NOMO-1 treated with dmso at 0.1 percent for 144 hours (cell line): ENCODE data around the gene LYST.
"Not testable (repeated sequence)": the region's sequence is repeated elsewhere in the genome, so short reads cannot be mapped to it uniquely, and the experiment has no call there.

ENCODE experiments used
- DNase-seq: peaks from one replicate; lab custom pipeline; 2025; ENCODE audit not compliant: unreplicated experiment; lab: John Stamatoyannopoulos, UW

Gene LYST

DNA sequence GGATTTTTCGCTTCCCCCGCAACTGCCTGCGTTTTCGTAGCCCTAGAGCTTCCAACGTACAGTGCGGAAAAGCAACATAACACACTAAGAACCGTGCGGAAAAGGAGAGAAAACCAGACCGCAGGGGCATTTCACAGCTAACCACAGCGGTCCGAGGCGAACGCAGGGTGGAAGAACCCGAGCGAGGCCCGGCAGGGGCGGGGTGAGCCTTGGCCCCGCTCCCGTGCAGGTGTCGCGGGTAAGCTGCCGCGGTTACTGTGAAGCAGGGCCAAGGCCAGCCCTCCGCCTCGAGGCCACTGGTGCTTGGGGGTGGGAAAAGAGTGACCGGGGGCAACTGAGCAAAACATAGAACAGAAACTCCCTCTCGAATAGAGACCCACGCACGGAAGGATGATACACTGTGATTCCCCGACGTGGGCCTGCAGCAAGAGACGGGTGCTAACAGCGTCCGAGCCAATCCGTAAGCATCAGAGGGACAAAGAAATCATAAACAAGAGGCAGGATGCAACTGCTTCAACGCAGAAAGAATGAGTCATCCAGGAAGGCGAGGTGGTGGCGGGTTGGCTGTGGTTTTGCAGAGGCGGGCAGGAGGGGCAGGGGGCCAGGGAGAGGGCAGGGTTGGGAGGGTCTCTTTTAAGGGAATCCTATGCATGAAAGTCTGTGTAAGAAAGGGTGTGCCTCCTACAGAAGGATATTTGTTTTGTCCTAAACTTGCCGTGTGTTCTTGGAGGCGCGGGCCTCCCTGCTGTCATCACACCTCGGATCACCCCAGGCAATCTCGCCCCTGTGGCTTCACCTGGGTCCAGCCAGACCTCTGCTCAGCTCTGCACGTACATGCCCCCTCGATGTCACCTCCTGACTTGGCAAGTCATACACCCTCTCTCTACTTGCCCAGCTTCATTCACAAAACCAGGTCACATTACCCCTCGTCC lies 224.4 kb downstream of the LYST start:
- DNase-seq, result peak; percentile 32

DNA sequence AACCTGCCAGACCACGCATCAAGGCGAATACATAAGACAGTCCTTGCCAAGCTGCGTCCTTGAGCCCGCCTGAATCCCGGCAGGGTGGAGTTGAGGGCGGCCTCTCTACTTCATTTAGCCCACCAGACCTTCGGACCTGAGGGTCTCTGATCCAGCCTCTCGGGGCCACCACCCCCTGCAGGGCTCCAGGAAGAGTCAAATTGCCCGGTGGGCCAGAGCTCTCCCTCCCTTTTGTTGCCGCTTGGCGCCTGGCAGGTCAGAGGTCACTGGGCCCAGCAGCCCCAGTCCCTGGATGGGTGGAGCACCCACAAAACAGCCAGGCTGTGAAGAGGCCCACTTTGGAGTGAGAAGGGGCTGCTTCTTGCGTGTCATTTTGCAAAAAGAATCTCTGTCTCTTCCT lies 226.1 kb downstream of the LYST start:
- no peak for DNase-seq

DNA sequence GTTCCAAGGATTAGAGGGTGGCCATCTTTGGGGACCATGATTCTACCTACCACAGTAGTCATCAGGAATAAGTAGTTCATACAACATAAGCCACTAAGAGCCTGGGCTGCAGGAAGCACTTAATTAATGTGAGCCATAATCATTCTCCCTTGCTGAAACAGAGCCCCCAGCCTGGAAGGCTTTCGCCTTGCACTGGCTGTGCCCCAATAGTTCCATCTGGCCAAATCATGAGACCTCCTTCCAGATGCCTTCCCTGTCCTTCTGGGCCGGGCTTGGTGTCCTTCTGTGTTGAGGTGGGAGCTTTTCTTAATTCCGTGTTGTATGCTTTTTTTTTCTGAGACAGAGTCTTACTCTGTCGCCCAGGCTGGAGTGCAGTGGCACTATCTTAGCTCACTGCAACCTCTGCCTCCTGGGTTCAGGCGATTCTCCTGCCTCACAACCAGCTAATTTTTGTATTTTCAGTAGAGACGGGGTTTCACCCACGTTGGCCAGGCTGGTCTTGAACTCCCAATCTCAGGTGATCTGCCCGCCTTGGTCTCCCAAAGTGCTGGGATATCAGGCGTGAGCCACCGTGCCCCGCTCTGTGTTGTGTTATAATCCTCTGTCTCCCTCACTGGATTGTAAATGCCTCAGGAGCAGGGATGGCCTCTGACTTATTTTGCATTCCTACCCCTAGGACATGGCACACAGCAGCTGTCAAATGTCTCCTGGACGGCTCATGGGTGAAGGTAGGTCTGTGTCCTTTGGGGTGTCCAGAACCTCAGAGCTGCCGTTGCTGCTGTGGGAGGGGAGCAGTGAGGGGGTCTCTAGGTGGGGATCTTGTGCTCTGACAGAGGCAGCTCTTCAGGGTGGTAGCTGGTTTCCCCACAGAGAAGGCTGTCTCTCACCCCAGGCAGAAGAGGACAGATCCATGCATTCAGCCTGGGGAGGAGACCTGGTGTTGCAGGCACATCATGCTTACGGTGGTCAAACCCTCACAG lies 227.2 kb downstream of the LYST start:
- DNase-seq, result no peak

DNA sequence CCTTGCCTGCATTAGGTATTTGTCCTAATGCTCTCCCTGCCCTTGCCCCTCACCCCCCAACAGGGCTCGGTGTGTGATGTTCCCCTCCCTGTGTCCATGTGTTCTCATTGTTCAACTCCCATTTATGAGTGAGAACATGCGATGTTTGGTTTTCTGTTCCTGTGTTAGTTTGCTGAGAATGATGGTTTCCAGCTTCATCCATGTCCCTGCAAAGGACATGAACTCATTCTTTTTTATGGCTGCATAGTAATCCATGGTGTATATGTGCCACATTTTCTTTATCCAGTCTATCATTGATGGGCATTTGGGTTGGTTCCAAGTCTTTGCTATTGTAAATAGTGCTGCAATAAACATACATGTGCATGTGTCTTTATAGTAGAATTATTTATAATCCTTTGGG lies 228.1 kb downstream of the LYST start:
- DNase-seq, result not testable (repeated sequence)

DNA sequence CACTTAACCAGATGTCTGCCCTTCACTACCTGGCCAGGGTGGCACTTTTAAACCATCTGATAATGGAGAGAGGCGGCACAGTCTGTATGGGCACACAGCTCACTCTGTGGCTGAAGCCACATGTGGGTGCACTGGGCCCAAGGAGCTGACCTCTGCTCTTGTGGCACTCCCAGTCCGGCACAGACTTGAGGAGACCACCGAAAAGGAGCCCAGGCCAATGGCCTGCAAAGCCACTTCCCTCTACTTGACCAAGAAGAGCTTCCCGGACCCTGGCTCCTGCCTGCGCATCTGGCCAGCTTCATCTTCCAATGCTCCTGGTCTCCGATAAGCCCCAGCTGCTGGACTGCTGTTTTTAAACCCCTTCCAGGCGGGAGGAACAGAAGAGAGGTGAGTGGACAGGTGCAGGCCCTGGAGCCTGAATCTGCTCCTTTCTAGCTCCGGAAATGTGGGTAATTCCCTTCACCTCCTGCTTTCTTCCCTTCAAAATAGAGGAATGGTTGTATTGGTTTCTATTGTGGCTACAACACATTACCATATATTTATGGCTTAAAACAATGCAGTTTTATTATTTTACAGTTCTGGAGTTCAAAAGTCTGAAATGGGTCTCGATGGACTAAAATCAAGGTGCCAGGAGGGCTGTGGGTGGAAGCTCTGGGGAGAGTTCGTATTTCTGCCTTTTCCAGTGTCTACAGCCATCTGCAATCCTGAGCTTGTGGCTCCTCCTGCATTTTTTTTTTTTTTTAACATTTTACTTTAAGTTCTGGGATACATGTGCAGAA lies 228.8 kb downstream of the LYST start:
- no peak for DNase-seq

DNA sequence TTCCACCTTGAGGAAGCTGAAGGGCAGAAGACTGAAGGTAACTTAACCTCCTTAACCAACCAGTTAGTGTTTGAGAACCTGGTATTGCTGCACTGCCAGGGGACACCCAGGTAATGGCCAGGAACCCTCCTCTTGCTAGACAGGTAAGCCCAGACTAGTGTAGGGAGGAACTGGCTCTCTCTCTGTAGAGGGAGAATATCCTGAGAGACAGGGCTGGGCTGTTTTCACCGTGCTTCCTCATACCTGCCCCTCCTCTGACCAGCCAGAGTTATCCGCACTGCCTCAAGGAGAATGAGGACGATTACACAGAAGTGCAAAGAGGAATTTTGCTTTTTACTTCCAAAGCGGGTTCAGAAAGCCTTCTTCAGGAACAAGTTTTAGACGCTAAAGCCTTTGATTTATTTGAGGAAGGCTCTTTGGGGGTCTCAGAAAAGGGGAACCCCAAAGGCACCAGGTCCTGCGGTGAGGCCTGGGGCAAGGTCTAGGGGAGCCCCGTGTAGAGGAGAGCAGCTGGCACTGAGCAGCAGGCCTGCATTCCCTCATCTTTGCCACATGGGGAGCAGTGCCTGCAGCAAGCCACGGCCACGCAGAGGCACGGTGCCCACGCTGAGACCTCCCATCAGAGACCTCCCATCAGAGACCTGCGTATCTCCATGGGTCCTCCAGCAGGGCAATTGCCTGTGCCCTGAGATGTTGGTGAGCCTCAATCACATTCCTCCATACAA lies 230.6 kb downstream of the LYST start:
- no peak for DNase-seq

DNA sequence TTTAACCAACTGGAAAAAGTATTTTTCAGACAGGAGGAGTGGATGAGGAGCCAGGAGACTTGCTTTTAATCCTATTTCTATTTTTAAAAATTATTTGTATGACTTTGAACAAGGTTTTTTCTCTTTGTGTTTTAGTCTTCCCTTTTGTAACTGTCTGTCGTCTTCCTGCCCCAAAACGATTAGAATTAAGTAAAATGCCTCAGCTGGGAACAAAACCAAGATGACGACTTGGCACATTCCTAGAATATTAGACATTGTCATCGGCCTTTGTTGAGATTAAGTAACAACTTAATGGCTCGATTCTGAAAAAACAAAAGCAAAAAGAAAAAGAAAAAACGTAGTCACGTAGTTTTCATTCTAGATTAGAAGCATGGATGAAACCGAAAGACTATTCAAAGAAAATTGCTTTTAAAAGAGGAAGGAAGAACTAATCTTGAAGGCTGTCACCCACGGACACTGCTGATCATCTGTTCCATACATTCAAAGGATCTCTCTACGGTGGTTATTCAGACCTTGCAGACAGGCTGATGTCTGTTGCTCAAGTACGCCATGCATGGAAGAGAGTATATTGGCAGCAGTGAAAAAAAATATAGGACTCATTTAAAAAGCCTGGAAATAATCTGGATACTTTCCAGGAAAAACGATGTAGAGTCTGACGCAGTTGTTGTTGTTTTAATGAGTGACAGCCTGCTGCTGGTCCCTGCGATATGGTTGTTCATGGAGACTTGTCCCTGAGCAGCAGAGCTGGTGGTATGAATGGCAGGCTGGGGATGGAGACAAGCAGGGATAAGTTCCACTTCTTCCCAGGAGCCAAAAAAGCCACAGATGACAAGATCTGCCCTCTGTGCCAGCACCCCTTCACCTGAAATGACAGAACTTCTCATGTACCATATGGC lies 234.0 kb downstream of the LYST start:
- peak; percentile 60 for DNase-seq

DNA sequence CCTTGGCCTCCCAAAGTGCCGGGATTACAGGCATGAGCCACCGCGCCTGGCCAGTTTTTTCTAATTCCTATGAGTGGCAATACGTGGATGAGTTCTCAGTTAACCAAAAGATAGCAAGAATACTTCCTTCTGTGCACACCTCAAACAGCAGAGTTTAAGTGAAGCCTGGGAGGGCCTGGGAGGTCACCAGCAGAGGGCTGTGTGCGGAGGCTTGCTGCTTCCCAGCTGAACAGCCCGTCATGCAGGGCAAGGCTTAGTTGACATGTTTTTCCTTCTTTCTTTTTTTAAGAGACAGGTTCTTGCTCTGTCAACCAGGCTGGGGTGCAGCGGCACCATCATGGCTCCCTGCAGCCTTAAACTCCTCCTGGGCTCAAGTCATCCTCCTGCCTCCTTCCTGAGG lies 234.9 kb downstream of the LYST start:
- DNase-seq, result no peak

DNA sequence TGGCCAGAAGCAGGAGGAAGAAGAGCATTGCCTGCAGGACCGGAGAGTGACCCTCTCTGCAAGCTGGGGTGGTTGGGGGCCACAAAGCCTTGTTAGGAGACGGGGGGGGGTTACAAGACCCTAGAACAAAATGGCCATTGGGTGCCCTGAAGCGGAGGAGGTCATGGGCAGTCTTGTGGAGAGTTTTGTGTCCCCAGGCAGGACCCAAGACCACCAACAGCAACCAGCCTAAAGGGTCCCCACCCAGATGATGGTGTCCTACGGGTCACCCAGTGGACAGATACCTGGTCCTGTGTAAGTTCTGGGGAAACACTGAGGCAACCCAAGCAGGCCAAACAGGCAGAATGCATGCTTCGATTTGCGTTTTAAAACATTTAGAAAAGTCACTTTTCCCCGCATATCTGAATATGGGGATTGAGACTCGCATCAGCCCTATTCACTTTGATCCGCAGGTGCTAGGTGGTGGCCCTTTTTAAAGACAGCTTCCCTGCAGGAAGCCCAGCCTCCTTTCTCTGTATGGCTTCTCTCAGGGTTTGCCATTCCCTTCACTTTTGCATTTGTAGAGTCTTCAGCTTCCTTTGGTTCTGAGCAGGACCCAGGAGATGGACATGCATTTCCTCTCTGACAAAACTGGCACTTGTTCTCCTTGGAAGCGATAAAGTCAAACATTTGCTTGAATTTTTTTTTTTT lies 238.2 kb downstream of the LYST start:
- DNase-seq, result no peak

DNA sequence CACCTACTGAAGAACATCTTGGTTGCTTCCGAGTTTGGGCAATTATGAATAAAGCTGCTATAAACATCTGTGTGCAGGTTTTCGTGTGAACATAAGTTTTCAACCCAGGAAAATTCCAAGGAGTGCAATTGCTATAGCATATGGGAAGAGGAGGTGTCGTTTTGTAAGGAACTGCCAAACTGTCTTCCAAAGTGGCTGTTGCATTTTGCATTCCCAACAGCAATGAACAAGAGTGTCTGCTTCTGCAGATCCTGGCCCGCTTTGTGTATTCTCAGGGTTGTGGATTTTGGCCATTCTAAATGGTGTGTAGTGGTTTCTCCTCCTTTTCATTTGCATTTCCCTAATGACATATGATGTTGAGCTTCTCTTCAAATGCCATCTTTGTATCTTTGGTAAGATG lies 240.9 kb downstream of the LYST start:
- DNase-seq, result no peak

DNA sequence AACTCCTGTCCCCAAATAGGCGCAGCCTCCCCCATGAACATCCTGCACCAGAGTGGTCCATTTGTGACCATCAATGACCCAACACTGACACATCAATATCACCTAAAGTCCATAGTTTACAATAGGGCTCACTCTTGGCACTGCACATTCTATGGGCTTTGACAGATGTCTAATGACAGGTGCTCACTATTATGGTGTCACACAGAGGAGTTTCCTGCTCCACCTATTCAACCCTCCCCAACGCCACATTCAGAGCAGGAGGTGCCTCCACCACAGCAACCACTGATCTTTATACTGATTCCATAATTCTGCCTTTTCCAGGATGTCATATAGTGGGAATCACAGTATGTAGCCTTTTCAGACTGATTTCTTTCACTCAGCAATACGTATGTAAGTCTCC lies 241.4 kb downstream of the LYST start:
- DNase-seq, result no peak

DNA sequence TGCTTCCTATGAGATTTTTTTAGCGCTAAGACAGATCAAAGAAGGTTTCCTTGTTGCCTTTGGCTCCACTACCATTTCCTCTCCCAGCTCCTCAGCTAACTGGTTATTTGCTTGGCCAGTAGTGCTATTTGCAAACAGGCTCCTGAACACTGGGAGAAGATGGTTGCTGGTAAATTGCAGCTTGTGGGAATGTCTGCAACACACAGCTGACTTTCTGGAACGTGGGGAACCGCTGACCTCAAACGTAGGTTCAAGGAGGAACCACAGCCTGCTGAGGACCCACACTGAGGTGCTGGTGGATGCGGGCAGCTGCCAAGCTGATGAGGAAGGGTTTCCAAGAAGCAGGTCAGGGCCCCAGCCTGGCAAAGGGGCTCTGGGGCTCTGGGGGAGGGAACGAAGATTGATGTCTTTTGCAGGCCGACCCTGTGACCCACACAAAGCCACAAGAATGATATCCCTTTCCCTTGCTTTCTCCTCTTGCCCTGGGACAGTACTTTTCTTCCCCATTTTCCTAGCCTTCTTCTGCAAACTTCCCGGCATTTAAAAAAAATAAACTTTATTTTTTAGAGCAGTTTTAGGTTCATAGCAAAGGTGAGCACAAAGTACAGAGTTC lies 241.9 kb downstream of the LYST start:
- no peak for DNase-seq

DNA sequence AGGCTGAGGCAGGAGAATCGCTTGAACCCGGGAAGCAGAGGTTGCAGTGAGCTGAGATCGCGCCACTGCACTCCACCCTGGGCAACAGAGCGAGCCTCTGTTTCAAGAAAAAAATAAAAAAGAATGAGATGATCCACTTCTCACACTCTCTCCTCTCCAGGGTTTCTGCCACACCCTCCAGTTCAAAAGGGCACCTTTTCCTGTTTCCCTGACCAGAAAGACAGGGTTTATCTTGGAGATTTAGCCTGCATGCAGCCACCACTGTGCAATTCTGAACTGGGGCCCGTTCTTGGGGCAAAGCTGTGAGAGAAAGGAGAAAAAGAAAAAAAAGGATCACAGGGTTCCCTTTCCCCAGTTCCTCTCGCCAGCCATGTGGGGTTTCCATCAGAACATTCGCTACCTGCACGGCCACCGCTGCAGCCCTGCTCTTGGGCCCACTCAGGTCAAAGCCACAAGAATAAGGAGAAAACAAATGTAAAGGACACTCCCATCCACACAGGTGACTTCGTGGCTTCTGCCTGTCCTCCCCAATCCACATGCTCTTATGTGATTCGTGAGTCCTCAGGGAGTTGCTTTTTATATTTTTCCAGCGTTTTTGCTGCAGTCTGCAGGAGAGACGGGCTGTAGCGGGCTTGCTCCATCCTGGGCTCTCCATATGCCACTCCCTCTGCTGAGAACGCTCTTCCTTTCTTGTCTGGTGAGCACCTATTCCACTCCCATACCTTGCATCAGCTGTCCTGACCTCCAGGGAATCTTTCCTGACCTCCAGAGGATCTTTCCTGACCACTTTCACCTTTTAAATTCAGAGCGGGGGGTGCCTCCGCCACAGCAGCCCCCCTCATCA lies 243.5 kb downstream of the LYST start:
- DNase-seq, result no peak

DNA sequence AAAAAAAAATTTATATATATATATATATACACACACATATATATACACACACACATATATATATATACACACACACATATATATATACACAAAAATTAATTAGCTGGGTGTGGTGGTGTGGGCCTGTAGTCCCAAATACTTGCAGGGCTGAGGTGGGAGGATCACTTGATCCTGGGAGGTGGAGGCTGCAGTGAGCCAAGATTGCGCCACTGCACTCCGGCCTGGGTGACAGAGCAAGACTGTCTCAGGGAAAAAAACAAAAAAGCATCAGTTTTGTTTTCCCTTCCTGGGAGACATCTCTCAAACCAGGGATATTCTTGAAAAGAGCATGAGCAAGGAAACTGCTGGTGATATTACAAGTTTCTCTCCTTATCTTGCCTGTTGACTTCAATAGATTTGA lies 247.6 kb downstream of the LYST start:
- DNase-seq, result not testable (repeated sequence)

DNA sequence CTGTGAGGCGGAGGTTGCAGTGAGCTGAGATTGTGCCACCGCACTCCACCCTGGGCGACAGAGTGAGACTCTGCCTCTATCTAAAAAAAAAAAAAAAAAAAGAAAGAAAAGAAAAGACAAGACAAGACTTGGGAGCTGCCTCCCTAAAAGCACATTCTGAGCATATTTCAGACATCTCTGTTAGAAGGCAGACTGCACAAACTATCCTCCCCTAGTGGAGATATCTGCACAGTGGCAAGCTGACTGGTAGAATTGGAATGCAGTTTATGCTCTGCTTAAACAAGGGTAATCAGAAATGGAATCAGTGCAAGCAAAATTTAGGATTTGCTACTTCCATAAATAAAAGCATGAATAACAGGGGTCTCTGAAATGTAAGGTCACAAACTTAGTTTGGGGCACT lies 248.9 kb downstream of the LYST start:
- no peak for DNase-seq

DNA sequence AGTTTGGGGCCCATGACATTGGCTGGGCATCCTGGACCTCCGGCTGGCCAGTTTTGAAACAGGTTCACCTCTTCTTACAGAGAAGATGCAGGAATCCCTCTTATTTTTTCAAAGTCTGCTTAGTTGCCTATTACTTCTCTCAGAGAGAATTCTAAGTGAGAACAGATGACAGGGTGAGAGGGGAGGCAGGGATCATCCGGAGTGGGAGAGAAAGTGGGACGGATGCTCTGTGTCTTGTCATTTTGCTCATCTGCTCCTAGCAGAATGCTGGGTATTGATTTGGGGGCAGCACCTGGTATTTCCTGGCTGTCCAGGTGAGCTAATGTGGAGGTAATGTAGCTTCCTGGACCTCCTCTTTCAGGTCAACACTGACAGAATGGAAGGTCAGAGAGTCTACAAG lies 249.6 kb downstream of the LYST start:
- DNase-seq, result no peak

DNA sequence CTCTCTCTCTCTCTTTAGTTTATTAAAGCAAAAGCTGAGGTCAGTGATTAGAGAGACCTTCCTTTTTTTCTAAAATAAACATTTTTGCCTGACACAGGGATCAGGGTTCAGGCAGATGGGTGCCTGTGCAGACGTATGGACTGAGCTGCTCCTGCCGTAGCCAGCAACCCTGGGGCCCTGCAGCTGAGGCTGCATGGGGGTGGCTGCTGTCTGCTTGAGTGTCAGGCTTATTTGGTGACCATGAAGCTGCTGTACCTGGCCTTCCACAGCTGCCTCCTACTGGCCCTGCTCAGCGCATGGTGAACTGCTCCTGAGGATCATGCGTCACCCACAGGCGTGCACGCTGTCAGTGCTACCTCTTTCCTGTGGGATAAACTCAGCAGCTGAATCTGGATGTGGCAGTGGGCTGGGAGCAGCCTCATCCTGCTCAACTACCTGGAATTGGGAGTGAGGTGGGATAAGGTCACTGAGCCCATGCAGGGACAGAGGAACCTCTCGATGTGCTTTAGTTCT lies 252.2 kb downstream of the LYST start:
- no peak for DNase-seq
